ENCODE data around the gene PDLIM4. TPM values are rescaled to one million over a fixed set of nuclear protein-coding genes. Genes with fewer than 3 reads are reported as not detected.

PDLIM4 gene, protein sequence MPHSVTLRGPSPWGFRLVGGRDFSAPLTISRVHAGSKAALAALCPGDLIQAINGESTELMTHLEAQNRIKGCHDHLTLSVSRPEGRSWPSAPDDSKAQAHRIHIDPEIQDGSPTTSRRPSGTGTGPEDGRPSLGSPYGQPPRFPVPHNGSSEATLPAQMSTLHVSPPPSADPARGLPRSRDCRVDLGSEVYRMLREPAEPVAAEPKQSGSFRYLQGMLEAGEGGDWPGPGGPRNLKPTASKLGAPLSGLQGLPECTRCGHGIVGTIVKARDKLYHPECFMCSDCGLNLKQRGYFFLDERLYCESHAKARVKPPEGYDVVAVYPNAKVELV
- 73.2 and 77.6 TPM in 2 replicates for total RNA-seq

DNA sequence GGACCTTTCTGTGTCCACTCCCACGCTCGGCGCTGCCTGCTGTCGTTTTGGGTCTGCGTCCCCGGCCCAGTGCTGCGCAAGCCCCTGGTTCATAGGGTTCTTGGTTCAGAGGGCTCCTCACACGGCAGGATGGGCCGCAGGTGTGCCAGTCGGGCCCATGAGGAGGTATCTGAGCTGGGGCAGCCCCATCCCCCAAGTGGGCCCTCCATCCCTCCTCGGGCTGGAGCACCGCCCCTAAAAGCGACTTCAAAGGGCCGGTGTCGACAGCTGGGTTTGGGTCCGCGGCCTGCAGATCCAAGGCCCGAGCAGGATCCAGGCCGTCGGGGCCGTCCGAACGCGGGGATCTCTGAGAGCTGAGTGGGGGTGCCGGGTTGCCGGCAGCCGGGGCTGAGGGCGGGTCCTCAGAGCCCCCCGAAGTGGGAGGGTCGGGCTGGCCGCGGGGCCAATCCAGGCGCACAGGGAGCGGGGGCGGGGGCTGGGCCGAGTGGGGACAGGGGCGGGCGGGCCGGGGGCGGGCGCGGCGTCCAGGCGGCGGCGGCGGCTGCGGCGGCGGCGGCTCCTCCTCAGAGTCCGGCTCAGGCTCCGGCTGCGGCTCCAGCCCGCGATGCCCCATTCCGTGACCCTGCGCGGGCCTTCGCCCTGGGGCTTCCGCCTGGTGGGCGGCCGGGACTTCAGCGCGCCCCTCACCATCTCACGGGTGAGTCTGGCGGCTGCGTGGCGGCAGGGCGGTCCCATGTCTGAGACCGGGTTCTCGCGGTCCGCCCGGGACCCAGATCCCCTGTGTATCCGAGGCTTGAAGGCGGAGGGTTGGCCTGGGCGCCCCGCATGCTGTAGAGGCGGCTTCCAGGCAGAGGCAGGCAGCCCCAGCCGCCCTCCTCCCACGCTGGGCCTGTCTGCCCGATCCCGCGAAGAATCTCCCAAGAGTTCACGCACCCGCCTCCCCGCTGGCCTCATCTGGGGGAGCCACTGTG, at the start of gene PDLIM4:
PDLIM4 (plus strand) TSS at position 566 of the 971 bp plus-strand sequence; CDS start at position 605, 39 bp downstream.
- no peak for DNase-seq (ENCODE audit: low read depth, low spot score)

DNA sequence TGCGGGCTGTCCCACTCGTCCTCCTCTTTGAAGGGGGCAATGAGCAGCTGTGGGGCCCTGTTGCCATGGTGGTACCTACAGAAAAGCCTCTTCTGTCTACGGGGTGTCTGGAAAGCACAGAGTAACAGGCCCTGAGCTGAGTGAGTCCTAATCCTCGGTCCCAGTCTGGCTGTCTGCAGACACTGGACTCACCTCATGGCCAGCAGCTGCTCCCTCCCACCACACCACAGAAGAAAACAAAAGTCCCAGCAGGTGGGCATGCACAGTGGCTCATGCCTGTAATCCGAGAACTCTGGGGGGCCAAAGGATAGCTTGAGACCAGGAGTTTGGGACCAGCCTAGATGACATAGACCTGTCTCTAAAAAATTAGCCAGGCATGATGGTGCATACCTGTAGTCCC, 49.7 kb upstream of the PDLIM4 start:
- DNase-seq (ENCODE audit: low read depth, low spot score), result no peak

GRCh38 chr5:132209131-132209530, 48.4 kb upstream of the PDLIM4 start:
- DNase-seq (ENCODE audit: low read depth, low spot score), result no peak

GRCh38 chr5:132209901-132210545, 47.5 kb upstream of the PDLIM4 start:
- no peak for DNase-seq (ENCODE audit: low read depth, low spot score)

- DNase-seq (ENCODE audit: low read depth, low spot score), result no peak
These were observed 46.6 kb upstream of the PDLIM4 start for GRCh38 chr5:132210944-132211343.

DNA sequence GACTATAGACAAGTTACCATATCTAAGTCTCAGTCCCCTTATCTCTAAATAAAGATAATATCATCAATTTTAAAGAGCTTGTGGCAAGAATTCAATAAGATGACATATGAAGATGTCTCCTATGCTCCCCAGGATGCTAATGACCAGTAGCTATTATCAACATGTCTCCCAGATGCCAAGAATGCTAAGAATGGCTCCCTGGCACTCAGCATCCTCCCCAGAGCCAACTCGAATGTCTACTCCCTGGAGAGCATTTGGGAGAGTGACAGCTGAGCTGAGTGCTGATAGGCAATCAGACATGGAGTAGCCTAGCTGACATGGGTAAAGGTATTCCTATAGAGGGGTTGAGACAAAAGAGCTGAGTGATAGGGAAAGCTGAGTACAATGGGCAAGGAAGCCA, 45.7 kb upstream of the PDLIM4 start:
- DNase-seq (ENCODE audit: low read depth, low spot score), result no peak

DNA sequence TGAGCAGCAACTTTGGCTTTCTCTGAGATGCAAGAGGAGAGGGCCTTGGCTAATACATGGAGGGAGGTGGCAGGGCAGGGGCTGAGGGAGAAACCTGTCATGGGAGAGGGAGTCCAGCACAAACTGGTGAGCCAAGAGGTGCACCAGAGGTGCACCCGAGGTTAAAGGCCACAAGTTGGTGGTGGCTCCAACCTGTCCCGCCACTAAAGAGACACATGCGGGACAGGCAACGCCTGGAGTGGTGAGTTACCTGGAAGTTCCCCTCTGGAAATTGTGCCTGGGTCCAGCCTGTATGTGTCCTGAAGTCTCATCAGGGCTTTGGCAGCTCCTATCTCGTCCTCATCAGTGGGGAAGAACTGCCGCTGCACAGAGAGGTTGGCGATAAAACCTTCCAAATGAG, 43.8 kb upstream of the PDLIM4 start:
- no peak for DNase-seq (ENCODE audit: low read depth, low spot score)

DNA sequence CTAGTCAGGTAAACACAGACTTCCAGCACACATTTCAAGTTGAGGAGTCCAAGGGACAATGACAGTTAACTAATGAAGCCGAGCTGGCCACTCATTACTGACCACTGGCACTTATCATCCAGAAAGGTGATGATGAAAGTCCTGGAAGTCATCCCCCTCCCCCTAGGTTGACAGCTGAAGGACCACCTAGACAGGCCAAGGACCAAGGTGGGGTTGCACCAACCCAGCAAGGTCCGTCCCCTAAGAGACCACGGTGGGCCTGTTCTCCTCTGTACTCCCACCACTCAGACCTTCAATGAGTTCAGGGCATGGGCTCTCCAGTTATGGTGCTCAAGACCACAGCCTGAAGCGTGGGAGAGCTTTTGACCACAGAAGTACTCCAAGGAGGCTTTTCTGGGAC, 43.0 kb upstream of the PDLIM4 start:
- no peak for DNase-seq (ENCODE audit: low read depth, low spot score)

- DNase-seq (ENCODE audit: low read depth, low spot score), result peak; percentile 72
These were observed 42.2 kb upstream of the PDLIM4 start for GRCh38 chr5:132215329-132215728.

DNA sequence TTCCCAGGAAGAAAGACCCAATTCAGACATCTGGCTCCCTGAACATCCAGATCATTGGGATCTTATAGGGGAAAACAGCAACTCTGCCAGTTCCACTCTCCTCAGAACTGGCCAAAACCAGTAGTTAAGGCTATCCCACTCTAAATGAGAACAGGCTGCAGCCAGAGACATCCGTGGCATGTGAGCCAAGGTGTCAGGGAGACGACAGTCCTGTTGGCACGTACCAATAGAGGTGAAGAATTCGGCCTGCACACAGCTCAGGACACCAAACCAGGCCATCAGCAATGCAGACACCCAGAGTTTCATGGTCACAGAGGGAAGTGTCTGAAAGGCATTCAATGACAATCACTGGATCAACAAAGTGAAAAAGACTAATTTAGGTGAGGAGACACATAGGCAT, 39.2 kb upstream of the PDLIM4 start:
- no peak for DNase-seq (ENCODE audit: low read depth, low spot score)

GRCh38 chr5:132219289-132219970, 38.1 kb upstream of the PDLIM4 start:
- DNase-seq (ENCODE audit: low read depth, low spot score), result no peak

DNA sequence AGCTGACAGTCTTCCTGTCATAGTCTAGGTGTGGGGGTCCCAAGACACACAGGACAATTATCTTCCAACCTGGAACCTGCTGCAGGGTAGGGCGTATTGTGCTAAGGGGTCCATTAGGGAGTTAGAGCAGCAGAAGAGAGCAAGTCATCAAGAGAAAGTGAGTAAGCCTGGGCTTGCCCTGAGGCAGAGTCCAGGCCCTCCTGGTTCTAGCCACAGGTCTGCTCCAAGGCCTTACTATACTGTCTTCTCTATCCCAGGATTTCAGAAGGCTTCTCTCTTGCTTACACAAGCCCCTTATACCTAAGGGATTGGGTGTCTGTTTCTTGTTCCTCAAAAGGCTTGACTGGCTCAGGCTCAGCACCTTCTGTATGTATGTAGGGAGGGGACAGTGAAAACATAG, 37.5 kb upstream of the PDLIM4 start:
- no peak for DNase-seq (ENCODE audit: low read depth, low spot score)

GRCh38 chr5:132220491-132220890, 37.0 kb upstream of the PDLIM4 start:
- DNase-seq (ENCODE audit: low read depth, low spot score), result no peak

- DNase-seq (ENCODE audit: low read depth, low spot score), result peak; percentile 10
These were observed 35.5 kb upstream of the PDLIM4 start for GRCh38 chr5:132221781-132222648.

DNA sequence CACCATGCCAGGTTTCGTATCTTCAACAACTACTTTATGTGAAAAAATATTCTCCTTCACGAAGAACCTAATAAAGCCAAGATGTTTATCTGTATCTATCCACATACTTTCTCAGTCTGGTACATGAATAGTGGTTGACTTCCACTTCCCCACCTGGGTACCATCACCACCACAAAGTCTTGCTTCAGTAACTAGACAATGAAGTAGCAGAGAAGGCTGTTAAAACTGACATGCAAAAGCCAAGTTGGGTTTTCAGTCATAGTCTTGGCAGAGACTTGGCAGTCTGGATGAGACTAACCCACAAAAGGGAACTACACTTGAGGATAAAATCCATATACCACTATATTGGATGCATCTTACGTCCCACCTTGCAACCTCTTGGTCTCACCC, 34.9 kb upstream of the PDLIM4 start:
- DNase-seq (ENCODE audit: low read depth, low spot score), result no peak

- DNase-seq (ENCODE audit: low read depth, low spot score), result no peak
These were observed 33.6 kb upstream of the PDLIM4 start for GRCh38 chr5:132223861-132224260.

GRCh38 chr5:132224716-132225115, 32.8 kb upstream of the PDLIM4 start:
- DNase-seq (ENCODE audit: low read depth, low spot score), result no peak

GRCh38 chr5:132225165-132226032, 32.1 kb upstream of the PDLIM4 start:
- DNase-seq (ENCODE audit: low read depth, low spot score), result no peak

DNA sequence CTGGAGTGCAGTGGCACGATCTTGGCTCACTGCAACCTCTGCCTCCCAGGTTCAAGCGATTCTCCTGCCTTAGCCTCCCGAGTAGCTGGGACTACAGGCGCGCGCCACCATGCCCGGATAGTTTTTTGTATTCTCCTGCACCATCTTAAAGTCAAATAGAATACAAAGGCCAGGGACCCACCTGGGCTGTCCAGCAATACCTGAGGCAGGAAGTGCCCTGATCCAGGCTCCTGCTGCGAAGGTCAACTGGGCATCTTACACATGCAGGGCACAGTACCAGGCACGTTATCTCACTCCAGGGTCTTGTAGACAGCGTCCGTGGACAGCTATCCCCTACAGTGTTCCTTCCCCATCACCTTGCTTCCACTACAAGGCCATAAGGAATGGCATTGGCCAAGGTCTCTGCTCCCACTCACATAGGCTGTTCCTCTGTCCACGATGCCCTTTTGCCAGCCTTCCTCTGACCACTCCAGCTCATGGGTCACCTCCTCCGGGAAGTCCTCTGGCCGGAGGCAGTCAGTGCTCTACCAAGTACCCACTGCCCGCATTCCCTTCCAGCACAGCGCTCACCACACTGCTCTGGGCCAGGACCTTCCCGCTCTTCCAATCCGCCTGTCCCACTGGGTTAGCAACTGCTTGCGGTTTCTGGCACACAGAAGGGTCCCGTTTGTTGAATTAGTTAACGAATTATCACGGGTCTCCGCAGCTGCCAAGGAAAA, 30.8 kb upstream of the PDLIM4 start:
- no peak for DNase-seq (ENCODE audit: low read depth, low spot score)

Data from pulmonary artery endothelial cell (primary cell).